ENCODE data around the gene TSPYL4. TPM values are rescaled to one million over a fixed set of nuclear protein-coding genes. Genes with fewer than 3 reads are reported as not detected.

The TSPYL4 gene
- total RNA-seq, 1 donor, result 28.5 TPM

DNA sequence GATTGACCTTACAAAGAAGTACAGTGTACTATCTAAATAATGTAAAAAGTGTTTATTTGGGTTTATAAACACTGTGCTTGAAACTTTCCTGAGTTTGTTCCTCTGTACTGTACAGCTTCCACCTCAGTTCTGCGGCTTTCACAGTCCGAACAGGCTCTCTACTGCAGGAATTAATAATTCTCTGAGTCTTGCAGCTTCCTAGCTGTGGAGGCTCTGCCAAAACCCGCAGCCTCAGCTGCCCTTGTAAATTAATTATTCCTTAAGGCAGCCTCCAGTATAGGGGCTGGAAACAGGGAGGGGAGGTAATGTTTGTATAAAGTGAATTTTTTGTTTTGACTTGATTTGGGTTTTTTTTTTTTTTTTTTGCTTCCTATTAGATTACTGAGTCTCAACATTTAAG, 19.2 kb downstream of the TSPYL4 start:
- no peak for DNase-seq (ENCODE audit: low read depth in 2 of 3, low spot score in 2 of 3)

DNA sequence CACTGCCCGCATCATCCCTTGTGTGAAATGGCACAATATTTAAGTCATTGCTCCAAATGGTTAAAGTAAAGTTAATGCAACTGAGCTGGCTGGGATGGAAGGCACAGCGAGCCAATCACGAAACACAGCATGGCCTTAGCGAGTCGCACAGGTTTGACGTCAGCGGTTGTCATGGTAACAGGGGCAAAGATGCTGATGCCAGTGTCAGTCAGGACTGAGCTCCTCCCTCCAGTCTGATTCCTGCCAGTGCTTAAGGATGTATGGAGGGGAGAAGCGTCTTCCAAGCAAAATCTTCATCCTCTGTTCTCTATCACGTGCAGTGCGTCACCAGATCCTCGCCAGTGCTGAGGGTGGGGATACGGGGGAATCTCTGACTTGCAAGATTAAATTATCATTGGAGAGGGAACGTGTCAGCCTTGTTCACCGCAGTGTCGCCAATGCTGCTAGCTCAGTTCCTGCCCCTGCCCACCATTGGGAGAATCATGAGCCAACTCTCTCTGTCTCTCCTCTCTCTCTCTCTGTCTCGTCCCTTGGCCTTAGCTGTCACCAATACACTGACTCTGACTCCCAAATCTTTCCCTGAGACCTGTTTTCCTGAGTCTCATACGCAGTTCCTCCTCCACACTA, 24.5 kb downstream of the TSPYL4 start:
- no peak for DNase-seq (ENCODE audit: low read depth in 2 of 3, low spot score in 2 of 3)

- DNase-seq (ENCODE audit: low read depth in 2 of 3, low spot score in 2 of 3), result no peak
Observed at GRCh38 chr6:116223355-116223754, 30.5 kb downstream of the TSPYL4 start.

GRCh38 chr6:116221911-116222310, 32.0 kb downstream of the TSPYL4 start:
- DNase-seq (ENCODE audit: low read depth in 2 of 3, low spot score in 2 of 3), result no peak

GRCh38 chr6:116221067-116221466, 32.8 kb downstream of the TSPYL4 start:
- no peak for DNase-seq (ENCODE audit: low read depth in 2 of 3, low spot score in 2 of 3)

DNA sequence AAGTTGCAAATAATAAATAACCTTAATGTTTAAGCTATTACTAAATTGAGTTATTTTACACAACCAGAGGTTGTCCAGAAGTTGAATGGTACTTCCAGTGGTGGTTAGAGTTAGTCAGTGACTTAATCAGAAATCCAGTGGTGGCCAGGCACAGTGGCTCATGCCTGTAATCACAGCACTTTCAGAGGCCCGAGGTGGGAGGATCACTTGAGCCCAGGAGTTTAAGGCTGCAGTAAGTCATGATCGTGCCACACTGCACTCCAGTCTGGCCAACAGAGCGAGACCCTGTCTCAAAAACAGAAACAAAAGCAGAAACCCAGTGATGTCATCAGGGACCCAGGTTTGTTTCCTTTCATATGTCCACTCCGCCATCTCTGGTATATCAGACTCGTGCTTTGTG, 35.0 kb downstream of the TSPYL4 start:
- DNase-seq (ENCODE audit: low read depth in 2 of 3, low spot score in 2 of 3), result no peak

DNA sequence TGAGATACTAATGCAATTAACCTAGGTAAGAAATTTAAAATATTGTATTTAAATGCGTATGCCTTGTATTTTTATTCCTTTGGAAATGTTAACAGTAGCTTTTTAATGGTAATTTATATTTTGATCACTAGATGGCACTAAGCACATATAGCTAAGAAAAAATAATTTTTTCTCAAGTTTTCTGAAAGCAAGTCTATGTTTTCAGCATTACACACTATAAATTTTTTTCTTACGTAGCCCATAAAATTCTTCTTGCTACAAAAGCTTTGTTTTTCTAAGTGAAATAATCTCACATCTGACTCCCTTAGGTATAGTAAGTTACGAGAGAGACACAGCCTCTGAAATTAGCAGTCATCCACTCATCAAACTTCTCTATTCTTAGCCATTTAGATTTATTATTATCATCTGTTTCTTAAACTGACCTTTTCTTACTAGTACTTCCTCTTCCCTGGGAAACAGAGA, 35.7 kb downstream of the TSPYL4 start:
- peak in 1 of 3 donors; percentile 22 for DNase-seq (ENCODE audit: low read depth in 2 of 3, low spot score in 2 of 3)

GRCh38 chr6:116217069-116217468, 36.8 kb downstream of the TSPYL4 start:
- peak in 2 of 3 donors; percentile 43 to 82 for DNase-seq (ENCODE audit: low read depth in 2 of 3, low spot score in 2 of 3)

- no peak for DNase-seq (ENCODE audit: low read depth in 2 of 3, low spot score in 2 of 3)
Observed at GRCh38 chr6:116215414-116215813, 38.5 kb downstream of the TSPYL4 start.

GRCh38 chr6:116214681-116215080, 39.2 kb downstream of the TSPYL4 start:
- DNase-seq (ENCODE audit: low read depth in 2 of 3, low spot score in 2 of 3), result no peak

GRCh38 chr6:116210750-116211425, 43.0 kb downstream of the TSPYL4 start:
- DNase-seq (ENCODE audit: low read depth in 2 of 3, low spot score in 2 of 3), result no peak

DNA sequence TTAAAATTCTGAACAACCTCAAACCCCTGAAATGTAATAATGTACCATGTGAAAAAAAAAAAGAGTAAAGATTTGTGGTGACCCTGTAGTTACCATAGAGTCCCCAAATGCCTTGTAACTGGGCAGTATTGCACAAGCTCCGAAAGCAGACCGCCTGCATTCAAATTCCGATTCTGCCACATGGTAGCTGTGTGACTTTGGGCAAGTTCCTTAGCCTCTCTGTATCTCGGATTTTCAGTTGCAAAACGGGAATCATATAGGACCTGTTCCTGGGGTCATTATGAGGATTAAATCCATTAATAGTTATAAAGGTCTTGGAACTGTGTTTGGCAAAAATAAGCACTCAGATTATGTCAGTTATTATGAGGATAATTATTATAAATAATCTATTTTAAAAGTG, 43.6 kb downstream of the TSPYL4 start:
- no peak for DNase-seq (ENCODE audit: low read depth in 2 of 3, low spot score in 2 of 3)

DNA sequence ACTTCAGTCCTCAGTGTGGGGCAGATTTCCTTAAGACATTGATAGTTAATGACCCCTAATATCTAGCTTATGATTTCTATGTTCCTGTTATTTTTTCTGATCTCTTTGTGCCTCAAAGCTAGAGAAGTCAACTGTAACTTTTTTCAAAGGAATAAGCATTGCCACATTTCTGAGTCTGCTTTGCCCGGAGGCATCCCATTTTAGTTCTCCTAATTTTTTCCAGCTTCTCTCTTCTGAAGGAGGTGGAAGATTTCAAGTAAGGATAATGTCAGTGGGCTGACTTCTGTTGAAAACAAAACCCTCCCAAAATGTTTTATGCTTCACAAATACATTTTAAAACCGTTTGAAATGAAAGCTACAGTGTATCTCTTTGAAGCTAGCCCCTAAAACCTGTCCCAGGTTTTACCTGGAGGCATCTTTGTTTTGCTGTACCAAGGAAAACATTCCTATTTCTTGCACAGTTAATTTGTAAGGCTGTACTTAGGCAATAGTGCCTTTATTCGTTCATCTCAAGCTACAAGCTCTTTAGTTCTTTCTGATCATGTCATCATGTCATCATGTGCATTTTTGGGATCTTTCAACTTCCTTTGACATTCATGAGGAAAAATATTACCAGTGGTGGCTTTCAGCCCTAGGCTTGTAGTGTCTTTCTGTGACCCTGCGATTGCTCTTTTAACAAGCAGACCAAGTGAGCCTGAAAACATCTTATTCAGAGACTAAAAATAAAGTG, 45.7 kb downstream of the TSPYL4 start:
- DNase-seq (ENCODE audit: low read depth in 2 of 3, low spot score in 2 of 3), result no peak

- no peak for DNase-seq (ENCODE audit: low read depth in 2 of 3, low spot score in 2 of 3)
Observed at GRCh38 chr6:116206231-116206903, 47.5 kb downstream of the TSPYL4 start.

GRCh38 chr6:116205281-116205680, 48.6 kb downstream of the TSPYL4 start:
- DNase-seq (ENCODE audit: low read depth in 2 of 3, low spot score in 2 of 3), result no peak

GRCh38 chr6:116201538-116201937, 52.3 kb downstream of the TSPYL4 start:
- no peak for DNase-seq (ENCODE audit: low read depth in 2 of 3, low spot score in 2 of 3)

GRCh38 chr6:116200619-116201249, 53.1 kb downstream of the TSPYL4 start:
- DNase-seq (ENCODE audit: low read depth in 2 of 3, low spot score in 2 of 3), result no peak
